Gastrocnemius medialis (tissue), 4 donors: ENCODE measurements around the gene KERA. TPM values are rescaled to one million over a fixed set of nuclear protein-coding genes. Genes with fewer than 3 reads are reported as not detected.

Experiments used
- ATAC-seq, 2 donors: fragments of 150-250 bp; one replicate each; pipeline ENCODE4 v1.9.1; 2016
- DNase-seq, 2 donors: peaks; one replicate each; pipeline ENCODE4 v3.0.0-alpha.2; 2019
- H3K27ac ChIP-seq, 4 donors: fragments of 200-600 bp; sonication (generic); 1 replicate in 1 of 4; 2 replicates in 3 of 4; pipeline ENCODE4 v1.5.1; 2016 to 2018; ENCODE audit warnings: mild to moderate bottlenecking in 2 of 4, moderate library complexity in 1 of 4
- H3K27me3 ChIP-seq, 3 donors: fragments of 200-600 bp; sonication (generic) in 2 of 3; 1 replicate in 1 of 3; 2 replicates in 2 of 3; pipeline versions ENCODE4 v1.5.1 to v1.6.0; 2016 to 2019; ENCODE audit warnings: mild to moderate bottlenecking in 1 of 3, moderate library complexity in 1 of 3
- H3K36me3 ChIP-seq, 2 donors: fragments of 200-600 bp; sonication (generic) in 1 of 2; one replicate each; pipeline ENCODE4 v1.5.1; 2017 to 2018
- H3K4me1 ChIP-seq, 2 donors: fragments of 200-600 bp; sonication (generic) in 1 of 2; one replicate each; pipeline ENCODE4 v1.5.1; 2016 to 2017; ENCODE audit warnings: mild to moderate bottlenecking in 2 of 2
- H3K4me3 ChIP-seq, 4 donors: fragments of 200-600 bp; sonication (generic) in 3 of 4; 1 replicate in 1 of 4; 2 replicates in 3 of 4; pipeline ENCODE4 v1.5.1; 2016 to 2019; ENCODE audit warnings: mild to moderate bottlenecking in 2 of 4
- H3K9me3 ChIP-seq, 3 donors: fragments of 200-600 bp; sonication (generic) in 2 of 3; 1 replicate in 1 of 3; 2 replicates in 2 of 3; pipeline ENCODE4 v1.5.1; 2016 to 2019
- CTCF ChIP-seq, 5 experiments: fragments of 450-650 bp in 3 of 5; fragments of 200-600 bp in 2 of 5; sonication (generic) in 2 of 5; IDR thresholded peaks in 4 of 5; conservative IDR thresholded peaks in 1 of 5; 1 replicate in 4 of 5; 2 replicates in 1 of 5; pipeline ENCODE4 v1.5.1; 2016 to 2019; ENCODE audit warnings: antibody characterized with exemption in 5 of 5, mild to moderate bottlenecking in 3 of 5, moderate library complexity in 3 of 5
- POLR2A ChIP-seq, 2 donors: fragments of 450-650 bp; IDR thresholded peaks; one replicate each; pipeline ENCODE4 v1.6.1; 2017; ENCODE audit warnings: antibody characterized with exemption in 2 of 2, mild to moderate bottlenecking in 2 of 2, moderate library complexity in 2 of 2
- in situ Hi-C, 4 donors: fragments of 200-750 bp; cut with MboI; loops; one replicate each; pipeline versions ENCODE4 v1.15.0 to v1.8.0; 2017; ENCODE audit warnings: low sequenced_read_pairs in 4 of 4
- intact Hi-C: fragments of 100-400 bp; cut with DNase I; formaldehyde crosslinking; loops from one replicate; pipeline ENCODE4 v1.15.1; 2023; ENCODE audit warnings: low total_unique reads
- total RNA-seq, 4 donors: library from RNA; depleted of rRNA; stranded (reverse); fragments of >200 nt; gene quantifications; one replicate each; pipeline versions ENCODE4 v1.1.0 to v1.2.3, GENCODE V29; 2016

KERA gene
- total RNA-seq, 4 donors from 2014 or later, result 0.73 TPM; not detected in 3

GRCh38 chr12:91098941-91099340 is 41.1 kb upstream of the KERA start:
- TF ChIP-seq CTCF (IDR thresholded peaks at IDR 0.05 in 4 of 5, conservative IDR thresholded peaks at IDR 0.05 in 1 of 5) (no peak), POLR2A (IDR thresholded peaks at IDR 0.05) (no peak)
- H3K4me3 ChIP-seq, result no peak overlapping the region
- no peak overlapping the region for H3K27ac ChIP-seq
- peak; percentile 3 to 25 for DNase-seq
- ATAC-seq, result peak; percentile 56 to 74
- in situ Hi-C loops (no loop called here), intact Hi-C loops (no loop called here)
- no peaks in the 10 kb centered on the region for H3K4me1 ChIP-seq
- H3K27me3 ChIP-seq, result no peaks in the 10 kb centered on the region
- H3K9me3 ChIP-seq, result no peaks in the 10 kb centered on the region
- no peaks in the 10 kb centered on the region for H3K36me3 ChIP-seq

- Histone ChIP-seq H3K4me3 (no peak overlapping the region), H3K4me1 (no peaks in the 10 kb centered on the region), H3K9me3 (no peaks in the 10 kb centered on the region), H3K27me3 (no peaks in the 10 kb centered on the region), H3K27ac (no peak overlapping the region), H3K36me3 (no peaks in the 10 kb centered on the region)
- intact Hi-C loops (no loop called here), in situ Hi-C loops (no loop called here)
- TF ChIP-seq POLR2A (IDR thresholded peaks at IDR 0.05) (no peak), CTCF (IDR thresholded peaks at IDR 0.05 in 4 of 5, conservative IDR thresholded peaks at IDR 0.05 in 1 of 5) (no peak)
- no peak for ATAC-seq
- DNase-seq, result no peak
Observed at GRCh38 chr12:91098461-91098860, 40.6 kb upstream of the KERA start.

- no peak for TF ChIP-seq CTCF (IDR thresholded peaks at IDR 0.05 in 4 of 5, conservative IDR thresholded peaks at IDR 0.05 in 1 of 5)
- TF ChIP-seq POLR2A (IDR thresholded peaks at IDR 0.05), result no peak
- DNase-seq (no peak), ATAC-seq (no peak)
- no peaks in the 10 kb centered on the region for H3K9me3 ChIP-seq
- H3K4me3 ChIP-seq, result no peak overlapping the region
- in situ Hi-C loops, result no loop called here
- H3K27me3 ChIP-seq, result no peaks in the 10 kb centered on the region
- intact Hi-C loops, result no loop called here
- H3K27ac ChIP-seq, result no peak overlapping the region
- no peaks in the 10 kb centered on the region for H3K36me3 ChIP-seq
- no peaks in the 10 kb centered on the region for H3K4me1 ChIP-seq
Observed at GRCh38 chr12:91094957-91095356, 37.1 kb upstream of the KERA start.

GRCh38 chr12:91094032-91094662 is 36.3 kb upstream of the KERA start:
- Histone ChIP-seq H3K9me3 (no peaks in the 10 kb centered on the region), H3K27ac (no peak overlapping the region), H3K4me1 (no peaks in the 10 kb centered on the region), H3K27me3 (no peaks in the 10 kb centered on the region), H3K4me3 (no peak overlapping the region), H3K36me3 (no peaks in the 10 kb centered on the region)
- no peak for DNase-seq
- no peak for ATAC-seq
- in situ Hi-C loops, result no loop called here
- intact Hi-C loops, result no loop called here
- TF ChIP-seq POLR2A (IDR thresholded peaks at IDR 0.05), result no peak

GRCh38 chr12:91093341-91093740 is 35.5 kb upstream of the KERA start:
- in situ Hi-C loops, result no loop called here
- intact Hi-C loops, result no loop called here
- no peak overlapping the region for H3K27ac ChIP-seq
- H3K4me3 ChIP-seq, result no peak overlapping the region
- H3K36me3 ChIP-seq, result no peaks in the 10 kb centered on the region
- H3K4me1 ChIP-seq, result no peaks in the 10 kb centered on the region
- ATAC-seq (no peak), DNase-seq (no peak)
- TF ChIP-seq POLR2A (IDR thresholded peaks at IDR 0.05) (no peak), CTCF (IDR thresholded peaks at IDR 0.05 in 4 of 5, conservative IDR thresholded peaks at IDR 0.05 in 1 of 5) (no peak)
- no peaks in the 10 kb centered on the region for H3K9me3 ChIP-seq
- no peaks in the 10 kb centered on the region for H3K27me3 ChIP-seq
